G401 (cell line): ENCODE measurements around the gene HRAS. TPM values are rescaled to one million over a fixed set of nuclear protein-coding genes. Genes with fewer than 3 reads are reported as not detected.
A peak's percentile ranks its signal among the peaks of the same experiment; 100 is the strongest.
"Not testable (repeated sequence)": the region's sequence is repeated elsewhere in the genome, so short reads cannot be mapped to it uniquely, and the experiment has no call there.

ENCODE experiments used
- DNase-seq: peaks from one replicate; pipeline ENCODE4 v3.0.0-alpha.2; 2015; ENCODE audit warnings: low spot score
- in situ Hi-C: cut with HindIII; loops from 2 replicates; pipeline ENCODE4 v1.10.0; 2016; ENCODE audit warnings: low sequenced_read_pairs, mixed read lengths
- total RNA-seq: library from RNA; depleted of rRNA; stranded (reverse); fragments of >200 nt; shearing (Covaris generic); gene quantifications from 2 replicates; pipeline ENCODE4 v1.2.3, GENCODE V29; 2014

HRAS gene
- total RNA-seq, 1 experiment from 2014 or later = 51.7 TPM

- in situ Hi-C loops = no loop called here
- DNase-seq = no peak
These were observed 14.8 kb downstream of the HRAS start for GRCh38 chr11:520428-521176.

GRCh38 chr11:518463-519202 lies 16.7 kb downstream of the HRAS start:
- in situ Hi-C loops = no loop called here

GRCh38 chr11:516918-517685 lies 18.3 kb downstream of the HRAS start:
- not testable (repeated sequence) for DNase-seq

More at GRCh38 chr11:518463-519202, 16.7 kb downstream of the HRAS start:
- DNase-seq = peak; percentile 78

GRCh38 chr11:516400-516799 lies 19.0 kb downstream of the HRAS start:
- DNase-seq = no peak
- in situ Hi-C loops = no loop called here

More at GRCh38 chr11:516918-517685, 18.3 kb downstream of the HRAS start:
- in situ Hi-C loops = not testable (repeated sequence)

GRCh38 chr11:515131-515530 lies 20.2 kb downstream of the HRAS start:
- no peak for DNase-seq

GRCh38 chr11:514606-515005 lies 20.8 kb downstream of the HRAS start:
- DNase-seq = no peak
- in situ Hi-C loops = no loop called here

More at GRCh38 chr11:515131-515530, 20.2 kb downstream of the HRAS start:
- in situ Hi-C loops = no loop called here

GRCh38 chr11:512761-513595 lies 22.4 kb downstream of the HRAS start:
- in situ Hi-C loops = no loop called here
- DNase-seq = no peak

- in situ Hi-C loops = no loop called here
- DNase-seq = no peak
These were observed 26.4 kb downstream of the HRAS start for GRCh38 chr11:508956-509355.

- in situ Hi-C loops = no loop called here
These were observed 27.5 kb downstream of the HRAS start for GRCh38 chr11:507727-508515.

GRCh38 chr11:506995-507726 lies 28.2 kb downstream of the HRAS start, which contains the start of gene RNH1:
TSS of gene RNH1 (minus strand) at chr11:507242. CDS start at chr11:502162, 5,080 bp downstream.
- peak; percentile 91 for DNase-seq
- in situ Hi-C loops = no loop called here

More at GRCh38 chr11:507727-508515, 27.5 kb downstream of the HRAS start:
- no peak for DNase-seq

GRCh38 chr11:506238-506994 lies 29.0 kb downstream of the HRAS start:
- in situ Hi-C loops = no loop called here

GRCh38 chr11:504994-505344 lies 30.4 kb downstream of the HRAS start:
- DNase-seq = no peak
- in situ Hi-C loops = no loop called here

More at GRCh38 chr11:506238-506994, 29.0 kb downstream of the HRAS start:
- peak; percentile 94 for DNase-seq

- in situ Hi-C loops = no loop called here
These were observed 31.1 kb downstream of the HRAS start for GRCh38 chr11:504053-504993.

GRCh38 chr11:503179-503981 lies 32.0 kb downstream of the HRAS start:
- in situ Hi-C loops = no loop called here
- DNase-seq = peak; percentile 37

More at GRCh38 chr11:504053-504993, 31.1 kb downstream of the HRAS start:
- no peak for DNase-seq
